HEK293T (cell line): ENCODE measurements around the gene CYP2W1.

Source experiments
- CTCF ChIA-PET: fragments of 350-600 bp; formaldehyde crosslinking; extraction: SDS; loops from one replicate; lab custom pipeline; 2021; ENCODE audit warnings: antibody characterized with exemption, inconsistent platforms; lab: Yijun Ruan, JAX
- POLR2A ChIA-PET: fragments of 350-600 bp; formaldehyde crosslinking; extraction: SDS; loops from one replicate; lab custom pipeline; 2020; ENCODE audit warnings: antibody characterized with exemption, inconsistent platforms; lab: Yijun Ruan, JAX
- DNase-seq: peaks from one replicate; pipeline ENCODE4 v3.0.0; 2012; ENCODE audit warnings: mixed read lengths; ENCODE audit errors: extremely low spot score
- ARNT ChIP-seq: fragments of 450-650 bp; IDR thresholded peaks from 2 replicates; pipeline ENCODE4 v1.6.1; 2017; ENCODE audit warnings: mild to moderate bottlenecking
- BHLHE40 ChIP-seq: fragments of 450-650 bp; IDR thresholded peaks from 2 replicates; pipeline ENCODE4 v1.6.1; 2016; ENCODE audit warnings: mild to moderate bottlenecking, moderate library complexity, borderline replicate concordance
- CTBP1 ChIP-seq: fragments of 450-650 bp; IDR thresholded peaks from 2 replicates; pipeline ENCODE4 v1.6.1; 2016; ENCODE audit warnings: borderline replicate concordance
- ELF4 ChIP-seq: fragments of 450-650 bp; IDR thresholded peaks from 2 replicates; pipeline ENCODE4 v1.6.1; 2017; ENCODE audit warnings: antibody characterized with exemption
- FOXA1 ChIP-seq: fragments of 450-650 bp; IDR thresholded peaks from 2 replicates; pipeline ENCODE4 v1.6.1; 2016; ENCODE audit warnings: mild to moderate bottlenecking
- FOXK2 ChIP-seq: fragments of 450-650 bp; IDR thresholded peaks from 2 replicates; pipeline ENCODE4 v1.6.1; 2016; ENCODE audit warnings: mild to moderate bottlenecking
- FOXM1 ChIP-seq: fragments of 450-650 bp; IDR thresholded peaks from 2 replicates; pipeline ENCODE4 v1.6.1; 2017; ENCODE audit warnings: mild to moderate bottlenecking, borderline replicate concordance
- HDGF ChIP-seq: fragments of 450-650 bp; IDR thresholded peaks from 2 replicates; pipeline ENCODE4 v1.6.1; 2017; ENCODE audit warnings: antibody characterized with exemption, borderline replicate concordance
- L3MBTL2 ChIP-seq: fragments of 450-650 bp; conservative IDR thresholded peaks from 2 replicates; pipeline ENCODE4 v1.6.1; 2016; ENCODE audit warnings: mild to moderate bottlenecking
- LEF1 ChIP-seq: fragments of 450-650 bp; IDR thresholded peaks from 2 replicates; pipeline ENCODE4 v1.6.1; 2017; ENCODE audit warnings: mild to moderate bottlenecking, borderline replicate concordance
- NFRKB ChIP-seq: fragments of 450-650 bp; IDR thresholded peaks from 2 replicates; pipeline ENCODE4 v1.6.1; 2016; ENCODE audit warnings: mild to moderate bottlenecking, moderate library complexity
- SP1 ChIP-seq: fragments of 450-650 bp; IDR thresholded peaks from 2 replicates; pipeline ENCODE4 v1.6.1; 2017
- SUZ12 ChIP-seq: fragments of 450-650 bp; IDR thresholded peaks from 2 replicates; pipeline ENCODE4 v1.6.1; 2016; ENCODE audit warnings: mild to moderate bottlenecking
- TARDBP ChIP-seq: fragments of 450-650 bp; IDR thresholded peaks from 2 replicates; pipeline ENCODE4 v1.6.1; 2016
- ZNF384 ChIP-seq: fragments of 450-650 bp; IDR thresholded peaks from 2 replicates; pipeline ENCODE4 v1.6.1; 2016
- TF ChIP-seq, protein P1 (sequence below): fragments of 450-650 bp; IDR thresholded peaks from 2 replicates; pipeline ENCODE4 v1.6.1; 2016

Gene CYP2W1

GRCh38 chr7:983004-983615, at the start of gene CYP2W1:
CYP2W1 (plus strand) TSS chr7:983181; CDS start chr7:983212, 31 bp downstream.
- CTCF ChIA-PET, result no interaction called here
- TF ChIP-seq L3MBTL2 (no peak), NFRKB (no peak), CTBP1 (no peak), SP1 (no peak), SUZ12 (no peak), FOXK2 (no peak), ARNT (no peak), LEF1 (no peak), ELF4 (no peak), ZNF384 (no peak), TARDBP (no peak), FOXA1 (no peak), FOXM1 (no peak), BHLHE40 (no peak), HDGF (no peak)
- TF ChIP-seq, protein P1, sequence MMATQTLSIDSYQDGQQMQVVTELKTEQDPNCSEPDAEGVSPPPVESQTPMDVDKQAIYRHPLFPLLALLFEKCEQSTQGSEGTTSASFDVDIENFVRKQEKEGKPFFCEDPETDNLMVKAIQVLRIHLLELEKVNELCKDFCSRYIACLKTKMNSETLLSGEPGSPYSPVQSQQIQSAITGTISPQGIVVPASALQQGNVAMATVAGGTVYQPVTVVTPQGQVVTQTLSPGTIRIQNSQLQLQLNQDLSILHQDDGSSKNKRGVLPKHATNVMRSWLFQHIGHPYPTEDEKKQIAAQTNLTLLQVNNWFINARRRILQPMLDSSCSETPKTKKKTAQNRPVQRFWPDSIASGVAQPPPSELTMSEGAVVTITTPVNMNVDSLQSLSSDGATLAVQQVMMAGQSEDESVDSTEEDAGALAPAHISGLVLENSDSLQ, result no peak
- DNase-seq, result no peak
- POLR2A ChIA-PET, result interaction anchor here (1.2 kb wide), 1 partner anchor 10 kb away, joined by 3 read pairs; no protein-coding TSS in a partner anchor

GRCh38 chr7:934469-935163, 48.4 kb upstream of the CYP2W1 start:
- no peak for DNase-seq
- ChIA-PET POLR2A (no interaction called here), CTCF (no interaction called here)
- TF ChIP-seq FOXK2, result no peak
- TF ChIP-seq LEF1, result no peak
- no peak for TF ChIP-seq HDGF
- TF ChIP-seq SUZ12, result no peak
- no peak for TF ChIP-seq FOXM1
- TF ChIP-seq SP1, result no peak
- no peak for TF ChIP-seq CTBP1
- TF ChIP-seq TARDBP, result no peak
- TF ChIP-seq, protein P1, result no peak
- no peak for TF ChIP-seq ARNT
- no peak for TF ChIP-seq ELF4
- TF ChIP-seq FOXA1, result no peak
- no peak for TF ChIP-seq L3MBTL2
- TF ChIP-seq BHLHE40, result no peak
- TF ChIP-seq NFRKB, result no peak
- TF ChIP-seq ZNF384, result no peak

GRCh38 chr7:935164-935873, 47.7 kb upstream of the CYP2W1 start:
- no peak for TF ChIP-seq NFRKB
- ChIA-PET POLR2A (no interaction called here), CTCF (no interaction called here)
- no peak for DNase-seq

DNA sequence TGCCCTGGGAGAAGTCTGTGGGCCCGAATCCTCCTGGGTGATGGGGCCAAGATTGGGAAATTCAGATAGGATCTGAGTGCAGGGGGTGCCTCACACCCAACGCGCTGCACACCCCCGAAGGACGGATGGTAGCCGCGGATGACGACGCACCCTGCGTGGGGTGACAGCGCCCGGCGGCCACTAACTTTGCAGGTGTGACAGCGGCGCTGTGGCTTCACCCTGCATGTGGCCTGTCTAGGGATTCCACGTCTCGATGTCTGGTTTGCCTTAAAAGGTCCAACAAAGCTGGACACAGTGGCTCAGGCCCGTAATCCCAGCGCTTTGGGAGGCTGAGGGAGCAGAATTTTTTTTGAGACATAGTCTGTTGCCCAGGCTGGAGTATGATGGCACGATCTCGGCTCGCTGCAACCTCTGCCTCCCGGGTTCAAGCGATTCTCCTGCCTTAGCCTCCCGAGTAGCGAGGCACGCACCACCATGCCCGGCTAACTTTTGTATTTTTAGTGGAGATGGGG, 47.1 kb upstream of the CYP2W1 start:
- POLR2A ChIA-PET, result no interaction called here
- TF ChIP-seq LEF1 (no peak), SP1 (no peak), SUZ12 (no peak), NFRKB (no peak), FOXA1 (no peak)
- DNase-seq, result no peak
- CTCF ChIA-PET, result no interaction called here

DNA sequence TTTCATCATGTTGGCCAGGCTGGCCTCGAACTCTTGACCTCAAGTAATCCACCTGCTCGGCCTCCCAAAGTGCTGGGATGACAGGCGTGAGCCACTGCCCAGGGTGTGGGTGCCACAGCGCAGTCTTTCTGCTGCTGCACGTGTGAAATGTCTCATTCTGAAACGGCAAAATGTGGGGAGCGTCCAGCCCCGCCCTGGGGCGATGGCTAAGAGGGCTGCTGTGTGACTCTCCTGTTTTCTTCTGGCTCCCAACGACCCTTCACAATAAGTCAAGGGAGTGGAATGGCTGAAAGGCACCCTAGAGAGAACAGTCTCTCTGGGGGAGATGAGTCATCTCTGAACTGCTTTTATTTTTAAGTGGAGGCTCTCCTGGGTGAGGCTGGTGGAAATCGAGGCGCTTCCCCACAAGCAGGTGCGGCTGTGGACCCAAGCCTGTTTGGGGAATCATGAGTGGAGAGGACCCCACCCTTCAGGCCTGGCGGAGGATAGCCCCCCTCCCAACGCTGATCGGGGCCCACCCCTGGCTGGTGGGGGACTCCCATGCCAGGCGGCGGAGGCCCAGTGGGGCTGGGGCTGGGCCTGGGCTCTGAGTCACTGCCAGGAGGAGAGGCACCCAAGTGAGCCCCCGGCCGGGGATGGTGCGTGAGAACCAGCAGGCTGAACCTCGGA, 46.5 kb upstream of the CYP2W1 start:
- no peak for TF ChIP-seq HDGF
- TF ChIP-seq, protein P1, result no peak
- TF ChIP-seq CTBP1, result no peak
- no peak for TF ChIP-seq ELF4
- TF ChIP-seq ZNF384, result no peak
- TF ChIP-seq FOXM1, result no peak
- TF ChIP-seq L3MBTL2, result no peak
- no peak for TF ChIP-seq NFRKB
- TF ChIP-seq FOXK2, result no peak
- no peak for TF ChIP-seq BHLHE40
- TF ChIP-seq TARDBP, result no peak
- TF ChIP-seq LEF1, result no peak
- no peak for TF ChIP-seq FOXA1
- no peak for TF ChIP-seq SUZ12
- TF ChIP-seq ARNT, result no peak
- TF ChIP-seq SP1, result no peak
- DNase-seq, result no peak
- CTCF ChIA-PET, result no interaction called here

More for the DNA sequence above, 46.5 kb upstream of the CYP2W1 start:
- POLR2A ChIA-PET, result no interaction called here
